ENCODE measurements around the gene TMEM69. TPM values are rescaled to one million over a fixed set of nuclear protein-coding genes. Genes with fewer than 3 reads are reported as not detected.

TMEM69 gene
- total RNA-seq, 2 donors from 2014 or later = 21.4 to 23.6 TPM

DNA sequence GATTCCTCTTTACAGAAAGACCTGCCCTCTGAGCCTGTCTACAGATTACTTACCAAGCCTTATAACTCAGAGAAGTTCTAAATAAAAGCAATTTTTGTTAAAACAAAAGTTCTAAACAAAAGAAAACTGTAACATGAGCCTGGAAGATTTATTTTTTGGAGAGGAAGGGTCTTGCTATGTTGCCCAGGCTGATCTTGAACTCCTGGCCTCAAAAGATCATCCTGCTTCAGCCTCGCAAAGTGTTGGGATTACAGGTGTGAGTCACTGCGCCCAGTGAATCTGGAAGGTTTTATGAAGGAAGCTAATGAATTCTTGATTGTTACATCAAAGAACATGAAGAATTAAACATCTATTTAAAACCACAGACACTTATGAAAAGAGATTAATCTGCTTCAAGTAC is 28.8 kb upstream of the TMEM69 start:
- H3K4me1 ChIP-seq = no peaks in the 10 kb centered on the region
- intact Hi-C loops (cut with DNase I) = no loop called here
- H3K9ac ChIP-seq (ENCODE audit: low read depth in 2 of 2, low read length in 2 of 2) = no peak overlapping the region
- no peak overlapping the region for H3K27ac ChIP-seq
- H3K9me3 ChIP-seq = no peaks in the 10 kb centered on the region
- TF ChIP-seq, protein P1, sequence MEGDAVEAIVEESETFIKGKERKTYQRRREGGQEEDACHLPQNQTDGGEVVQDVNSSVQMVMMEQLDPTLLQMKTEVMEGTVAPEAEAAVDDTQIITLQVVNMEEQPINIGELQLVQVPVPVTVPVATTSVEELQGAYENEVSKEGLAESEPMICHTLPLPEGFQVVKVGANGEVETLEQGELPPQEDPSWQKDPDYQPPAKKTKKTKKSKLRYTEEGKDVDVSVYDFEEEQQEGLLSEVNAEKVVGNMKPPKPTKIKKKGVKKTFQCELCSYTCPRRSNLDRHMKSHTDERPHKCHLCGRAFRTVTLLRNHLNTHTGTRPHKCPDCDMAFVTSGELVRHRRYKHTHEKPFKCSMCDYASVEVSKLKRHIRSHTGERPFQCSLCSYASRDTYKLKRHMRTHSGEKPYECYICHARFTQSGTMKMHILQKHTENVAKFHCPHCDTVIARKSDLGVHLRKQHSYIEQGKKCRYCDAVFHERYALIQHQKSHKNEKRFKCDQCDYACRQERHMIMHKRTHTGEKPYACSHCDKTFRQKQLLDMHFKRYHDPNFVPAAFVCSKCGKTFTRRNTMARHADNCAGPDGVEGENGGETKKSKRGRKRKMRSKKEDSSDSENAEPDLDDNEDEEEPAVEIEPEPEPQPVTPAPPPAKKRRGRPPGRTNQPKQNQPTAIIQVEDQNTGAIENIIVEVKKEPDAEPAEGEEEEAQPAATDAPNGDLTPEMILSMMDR (IDR thresholded peaks at IDR 0.05) = no peak
- DNase-seq = no peak
- H3K36me3 ChIP-seq = peaks cover 24% of the 10 kb centered on the region
- H3K27me3 ChIP-seq = no peaks in the 10 kb centered on the region
- no peak overlapping the region for H3K4me3 ChIP-seq

- intact Hi-C loops (cut with DNase I) = no loop called here
- Histone ChIP-seq H3K4me1 (no peaks in the 10 kb centered on the region), H3K27ac (no peak overlapping the region), H3K36me3 (peaks cover 15% of the 10 kb centered on the region), H3K9ac (ENCODE audit: low read depth in 2 of 2, low read length in 2 of 2) (no peak overlapping the region), H3K9me3 (no peaks in the 10 kb centered on the region), H3K27me3 (no peaks in the 10 kb centered on the region), H3K4me3 (no peak overlapping the region)
- TF ChIP-seq, protein P1 (IDR thresholded peaks at IDR 0.05) = no peak
- no peak for DNase-seq
These were observed 27.6 kb upstream of the TMEM69 start for GRCh38 chr1:45660336-45660735.

GRCh38 chr1:45666836-45667235 is 21.1 kb upstream of the TMEM69 start:
- Histone ChIP-seq H3K27me3 (no peaks in the 10 kb centered on the region), H3K9ac (ENCODE audit: low read depth in 2 of 2, low read length in 2 of 2) (no peak overlapping the region), H3K27ac (no peak overlapping the region), H3K4me3 (no peak overlapping the region), H3K36me3 (no peaks in the 10 kb centered on the region), H3K9me3 (no peaks in the 10 kb centered on the region), H3K4me1 (peaks cover 6% of the 10 kb centered on the region)
- intact Hi-C loops (cut with DNase I) = no loop called here
- DNase-seq = no peak
- TF ChIP-seq, protein P1 (IDR thresholded peaks at IDR 0.05) = no peak

DNA sequence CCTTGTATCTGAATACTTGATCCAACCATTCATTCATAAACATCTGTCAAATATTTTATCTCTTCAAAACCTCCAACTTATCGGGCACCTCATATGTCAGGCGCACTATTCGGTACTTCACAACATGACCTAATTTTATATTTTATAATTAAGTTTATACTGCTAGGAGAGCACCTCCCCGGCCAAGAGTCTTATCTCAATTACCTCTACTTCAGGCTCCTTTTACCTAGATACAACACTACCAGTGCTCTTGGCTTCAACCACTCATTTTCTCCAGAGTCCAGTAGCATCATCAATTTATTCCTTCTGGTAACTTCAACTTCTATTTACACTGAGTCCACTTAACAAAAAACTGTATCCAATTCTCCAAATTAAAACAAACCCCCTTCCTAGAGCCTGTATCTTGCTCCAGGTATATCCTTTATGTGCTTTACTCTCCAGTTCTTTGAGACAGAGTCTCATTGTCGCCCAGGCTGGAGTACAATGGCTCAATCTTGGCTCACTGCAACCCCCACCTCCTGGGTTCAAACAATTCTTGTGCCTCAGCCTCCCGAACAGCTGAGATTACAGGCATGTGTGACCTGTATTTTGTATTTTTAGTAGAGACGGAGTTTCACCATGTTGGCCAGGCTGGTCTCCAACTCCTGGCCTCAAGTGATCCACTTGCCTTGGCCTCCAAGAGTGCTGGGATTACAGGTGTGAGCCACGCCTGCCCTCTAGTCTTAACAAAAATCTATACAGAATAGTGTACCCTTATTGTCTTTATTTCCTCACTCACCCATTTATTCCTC is 20.5 kb upstream of the TMEM69 start:
- TF ChIP-seq, protein P1 (IDR thresholded peaks at IDR 0.05) = no peak
- H3K4me1 ChIP-seq = peaks cover 6% of the 10 kb centered on the region
- H3K27me3 ChIP-seq = no peaks in the 10 kb centered on the region
- no peaks in the 10 kb centered on the region for H3K36me3 ChIP-seq
- H3K4me3 ChIP-seq = no peak overlapping the region
- H3K27ac ChIP-seq = no peak overlapping the region
- intact Hi-C loops (cut with DNase I) = no loop called here
- no peak overlapping the region for H3K9ac ChIP-seq (ENCODE audit: low read depth in 2 of 2, low read length in 2 of 2)
- H3K9me3 ChIP-seq = no peaks in the 10 kb centered on the region
- DNase-seq = no peak

GRCh38 chr1:45668526-45668925 is 19.5 kb upstream of the TMEM69 start:
- DNase-seq = no peak
- Histone ChIP-seq H3K27ac (no peak overlapping the region), H3K4me3 (no peak overlapping the region), H3K4me1 (peaks cover 6% of the 10 kb centered on the region), H3K9ac (ENCODE audit: low read depth in 2 of 2, low read length in 2 of 2) (no peak overlapping the region), H3K27me3 (no peaks in the 10 kb centered on the region), H3K9me3 (no peaks in the 10 kb centered on the region), H3K36me3 (no peaks in the 10 kb centered on the region)
- intact Hi-C loops (cut with DNase I) = no loop called here
- TF ChIP-seq, protein P1 (IDR thresholded peaks at IDR 0.05) = no peak

All from colonic mucosa (tissue), 4 donors.